ENCODE data around the gene RNF181. TPM values are rescaled to one million over a fixed set of nuclear protein-coding genes. Genes with fewer than 3 reads are reported as not detected.

RNF181 gene
- total RNA-seq: 174 and 204 TPM in 2 replicates

DNA sequence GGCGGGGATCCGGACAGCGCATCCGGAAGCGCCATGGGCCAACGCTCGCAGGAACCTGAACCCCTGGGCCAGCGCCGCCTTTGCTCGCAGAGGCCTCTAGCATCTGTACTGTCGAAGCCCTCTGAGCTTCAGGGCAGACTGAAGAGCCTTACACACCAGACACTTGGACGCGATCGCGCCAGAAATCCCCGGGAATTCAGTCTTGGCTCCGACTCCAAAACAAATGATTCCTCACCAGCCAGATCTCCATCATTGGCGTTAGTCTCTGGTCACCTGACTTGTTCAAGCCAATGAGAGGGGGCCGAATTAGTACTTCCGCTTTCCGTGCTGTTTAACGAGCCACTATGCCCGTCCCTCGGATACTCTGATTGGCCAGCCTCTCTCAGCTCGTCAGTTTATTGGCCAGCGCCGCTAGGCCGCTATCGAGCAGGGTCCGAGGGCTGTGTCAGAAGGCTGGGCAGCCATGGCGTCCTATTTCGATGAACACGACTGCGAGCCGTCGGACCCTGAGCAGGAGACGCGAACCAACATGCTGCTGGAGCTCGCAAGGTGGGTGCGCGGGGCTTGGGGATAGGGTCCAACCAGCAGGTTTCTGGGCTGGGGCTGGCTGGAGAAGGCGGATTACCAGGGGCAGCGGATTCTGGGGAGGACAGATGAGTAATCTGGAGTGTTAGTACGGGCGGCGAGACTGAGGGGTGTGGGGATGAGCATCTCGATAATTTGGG is at the start of gene RNF181:
RNF181 (plus strand) TSS at position 445 of the 725 bp plus-strand sequence; CDS start at position 464, 19 bp downstream.

DNA sequence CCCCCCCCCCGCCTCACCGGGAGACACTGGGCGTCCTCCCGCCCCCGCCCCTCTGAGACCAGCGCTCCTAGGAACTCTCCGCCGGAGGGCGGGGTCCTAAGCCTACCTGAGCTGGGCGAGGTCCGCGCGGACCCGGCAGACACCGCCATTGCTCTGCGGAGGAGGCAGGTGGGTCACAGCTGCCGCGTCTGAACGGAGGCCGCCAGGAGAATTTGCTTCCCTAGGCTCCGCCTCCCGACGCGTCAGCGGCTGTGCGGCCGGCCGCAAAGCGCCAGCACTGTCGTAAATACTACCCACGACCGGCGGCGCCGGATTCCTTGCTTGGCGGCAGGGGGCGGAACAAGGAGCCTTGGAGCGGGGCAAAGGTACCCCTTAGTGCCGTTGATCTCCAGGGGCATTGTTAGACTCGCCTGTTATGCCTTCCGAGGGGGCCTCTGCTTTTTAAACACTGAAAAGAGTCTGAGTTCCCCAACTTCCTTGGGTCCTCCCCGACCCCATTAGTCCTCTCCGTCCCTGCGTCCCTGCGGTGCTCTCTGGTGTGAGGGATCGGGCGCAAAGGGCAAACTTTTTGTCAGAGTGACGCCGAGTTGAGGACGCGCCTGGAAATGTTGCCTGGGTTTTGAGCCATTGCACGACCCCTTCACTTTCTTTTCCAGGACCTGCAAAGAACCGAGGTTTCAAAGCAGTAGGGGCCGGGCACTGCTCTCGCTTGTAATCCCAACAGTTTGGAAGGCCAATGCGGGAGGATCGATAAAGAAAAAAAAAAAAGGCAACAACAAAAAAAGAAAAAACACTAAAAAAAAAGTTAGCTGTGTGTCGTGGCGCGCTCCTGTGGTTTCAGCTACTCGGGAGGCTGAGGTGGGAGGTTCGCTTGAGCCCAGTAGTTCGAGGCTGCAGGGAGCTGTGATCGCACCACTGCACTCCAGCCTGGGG is 34.0 kb upstream of the RNF181 start, which contains the start of gene GGCX:
GGCX (minus strand) TSS at position 214 of the 933 bp plus-strand sequence; CDS start at position 149, 65 bp downstream.

DNA sequence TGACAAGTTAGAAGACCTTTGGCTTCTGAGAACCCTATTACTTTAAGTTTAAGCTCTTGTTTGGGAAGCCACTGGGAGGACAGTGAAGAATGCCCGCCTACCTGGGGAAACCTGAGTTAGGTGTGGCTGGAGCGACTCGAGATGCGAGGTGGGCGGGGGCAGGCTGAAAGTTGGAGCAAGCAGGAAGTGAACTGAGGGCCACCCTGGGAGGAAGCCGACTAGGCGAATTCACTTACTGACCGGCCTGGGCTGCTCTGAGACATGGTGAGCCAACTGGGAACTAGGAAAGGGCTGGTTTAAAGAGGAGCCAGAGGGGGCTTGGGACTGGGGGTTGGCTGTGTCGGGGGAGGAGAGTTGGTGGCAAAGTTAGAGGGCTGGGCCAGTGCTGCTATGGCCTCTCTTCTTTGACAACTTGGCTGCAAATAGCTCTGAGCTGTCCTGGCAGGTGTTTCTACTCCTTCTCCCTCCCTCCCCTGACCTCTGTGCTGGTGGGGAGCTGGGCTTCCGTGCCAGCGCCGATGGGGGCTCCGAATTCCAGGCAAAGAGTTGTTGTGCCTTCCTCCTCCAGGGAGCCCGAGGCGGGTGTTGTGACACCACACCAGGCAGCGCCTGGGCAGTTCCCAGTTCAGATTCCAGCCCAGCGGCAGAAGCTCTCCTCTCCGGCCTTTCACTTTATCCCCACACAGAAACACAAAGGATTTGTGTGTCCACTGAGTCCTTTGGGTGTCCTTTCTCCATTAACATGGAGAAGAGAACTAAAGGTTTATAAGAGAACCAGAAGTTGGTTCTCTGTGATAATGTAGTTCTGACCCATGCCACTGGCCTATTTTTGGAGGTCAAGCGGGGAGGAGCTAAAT is 17.9 kb upstream of the RNF181 start, which contains the start of gene VAMP8:
VAMP8 (plus strand) TSS at position 201 of the 857 bp plus-strand sequence; CDS start at position 262, 61 bp downstream.

DNA sequence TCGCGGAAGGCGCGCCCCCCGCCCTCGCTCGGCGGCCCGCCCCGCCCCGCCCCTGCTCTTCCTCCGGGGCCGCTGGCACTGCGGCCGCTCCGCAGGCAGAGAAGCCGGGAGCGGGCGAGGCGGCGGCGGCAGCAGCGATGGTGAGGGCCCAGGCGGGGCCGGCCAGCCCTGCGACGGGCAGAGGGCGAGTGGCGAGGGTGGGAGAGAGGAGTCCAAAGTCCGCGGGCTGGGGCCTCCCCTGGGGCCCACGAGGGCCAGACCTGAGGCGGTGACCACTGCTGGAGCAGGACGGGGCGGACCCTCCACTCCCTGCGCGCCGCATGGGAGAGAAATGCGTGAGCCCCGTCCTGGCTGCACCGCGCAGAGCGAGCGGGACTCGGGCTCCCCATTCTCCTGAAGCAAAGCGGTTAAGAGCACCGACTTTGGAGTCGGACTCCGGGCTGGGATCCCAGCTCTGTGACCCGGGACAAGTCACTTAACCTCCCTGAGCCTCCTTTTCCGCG is 11.1 kb upstream of the RNF181 start, which contains the start of gene VAMP5:
VAMP5 (plus strand) TSS at position 78 of the 503 bp plus-strand sequence; CDS start at position 138, 60 bp downstream.

DNA sequence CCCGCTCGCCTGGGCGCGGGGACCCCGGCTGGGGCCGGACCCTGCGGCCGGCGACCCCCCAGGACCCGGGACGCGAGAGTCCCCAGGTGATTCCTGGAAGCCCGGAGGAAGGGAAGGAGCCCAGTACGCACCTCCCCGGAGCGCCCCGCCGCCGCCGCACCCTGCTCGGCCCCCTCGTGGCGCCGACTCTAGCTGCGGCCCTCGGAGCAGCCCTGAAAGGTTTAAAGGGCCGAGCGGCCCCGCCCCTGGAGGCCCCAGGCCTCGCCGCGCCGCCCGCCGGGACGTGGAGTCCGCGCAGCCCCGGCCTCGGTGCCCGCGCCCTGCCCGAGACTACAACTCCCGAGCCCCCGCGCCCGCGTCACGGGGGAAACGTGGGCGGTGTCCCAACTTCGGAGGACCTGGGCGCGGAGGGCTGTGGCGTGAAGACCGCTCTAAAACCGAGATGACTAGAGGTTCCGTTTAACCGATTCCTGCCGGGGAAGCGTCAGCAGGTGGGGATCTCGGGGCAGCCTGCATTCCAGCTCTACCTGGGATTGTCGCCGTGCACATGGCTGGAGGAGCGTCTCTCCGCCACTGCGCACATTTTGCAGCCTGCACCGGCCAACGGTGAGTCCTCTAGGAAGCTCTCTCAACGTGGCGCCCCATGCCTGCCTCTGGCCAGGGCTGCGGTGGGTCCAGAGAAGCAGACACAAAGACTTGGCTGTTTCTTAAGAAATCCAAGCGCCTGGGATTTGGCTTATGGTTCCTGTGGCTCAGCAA is 7.1 kb downstream of the RNF181 start, which contains the start of gene TMEM150A:
TMEM150A (minus strand) TSS at position 223 of the 759 bp plus-strand sequence. CDS start 750 bp downstream, outside the sequence.

GRCh38 chr2:85611705-85612587 is 16.4 kb downstream of the RNF181 start, which contains the start of gene C2orf68:
Gene C2orf68 (minus strand): TSS chr2:85612066. CDS start chr2:85611984, 82 bp downstream.

Other genes starting within 250 kb of the RNF181 start
- gene RETSAT, start 241.2 kb upstream of the RNF181 start, total RNA-seq: 51.2 and 74.9 TPM in 2 replicates
- 9.7 and 16.4 TPM in 2 replicates for gene ELMOD3, start 241.0 kb upstream of the RNF181 start, total RNA-seq
- gene CAPG, start 185.4 kb upstream of the RNF181 start, total RNA-seq: 28.0 and 102 TPM in 2 replicates
- gene SH2D6, start 177.0 kb upstream of the RNF181 start, total RNA-seq: 0.16 and 0.19 TPM in 2 replicates
- gene MAT2A, start 56.6 kb upstream of the RNF181 start, total RNA-seq: 37.7 and 139 TPM in 2 replicates
- 21.2 and 57.1 TPM in 2 replicates for gene GGCX, start 34.3 kb upstream of the RNF181 start, total RNA-seq
- 6.2 and 10.1 TPM in 2 replicates for gene VAMP8, start 18.2 kb upstream of the RNF181 start, total RNA-seq
- 85.5 and 129 TPM in 2 replicates for gene VAMP5, start 11.3 kb upstream of the RNF181 start, total RNA-seq
- 2.4 and 9.8 TPM in 2 replicates for gene TMEM150A, start 7.0 kb downstream of the RNF181 start, total RNA-seq
- gene C2orf68, start 16.3 kb downstream of the RNF181 start, total RNA-seq: 14.2 and 17.4 TPM in 2 replicates
- 32.4 and 38.7 TPM in 2 replicates for gene USP39, start 20.4 kb downstream of the RNF181 start, total RNA-seq
- not detected in 2 replicates for gene SFTPB, start 72.5 kb downstream of the RNF181 start, total RNA-seq
- gene GNLY, start 98.6 kb downstream of the RNF181 start, total RNA-seq: not detected in 2 replicates
- 25.1 and 31.7 TPM in 2 replicates for gene ATOH8, start 158.2 kb downstream of the RNF181 start, total RNA-seq